LNCAP (cell line): Measurements from ENCODE around the gene TP53I3.

Source experiments
- CTCF ChIP-seq: fragments of 450-650 bp; IDR thresholded peaks from 2 replicates; pipeline ENCODE4 v1.5.1; 2017; ENCODE audit warnings: mild to moderate bottlenecking

Gene TP53I3

GRCh38 chr2:24054366-24055010 lies 30.1 kb downstream of the TP53I3 start:
- TF ChIP-seq CTCF: no peak

- no peak for TF ChIP-seq CTCF
Observed at GRCh38 chr2:24052951-24053350, 31.7 kb downstream of the TP53I3 start.

- no peak for TF ChIP-seq CTCF
Observed at GRCh38 chr2:24051833-24052232, 32.8 kb downstream of the TP53I3 start.

- TF ChIP-seq CTCF: no peak
Observed at GRCh38 chr2:24050041-24050979, 34.3 kb downstream of the TP53I3 start.

GRCh38 chr2:24049485-24050021 lies 35.1 kb downstream of the TP53I3 start, which contains the start of gene FKBP1B:
FKBP1B (plus strand) TSS chr2:24049741; CDS start chr2:24049850, 109 bp downstream.
- TF ChIP-seq CTCF: no peak

- no peak for TF ChIP-seq CTCF
Observed at GRCh38 chr2:24048769-24049484, 35.7 kb downstream of the TP53I3 start.

GRCh38 chr2:24047703-24048033 lies 37.0 kb downstream of the TP53I3 start:
- TF ChIP-seq CTCF: no peak
